Caki2 (cell line): Measurements from ENCODE around the gene RNF212. TPM values are rescaled to one million over a fixed set of nuclear protein-coding genes. Genes with fewer than 3 reads are reported as not detected.

ENCODE experiments used
- total RNA-seq: library from RNA; depleted of rRNA; stranded (reverse); fragments of >200 nt; shearing (Covaris generic); gene quantifications from 2 replicates; pipeline ENCODE4 v1.2.3, GENCODE V29; 2014; ENCODE audit warnings: low replicate concordance; rRNA removed

Gene RNF212
- total RNA-seq, 1 experiment from 2014 or later: not detected

Other genes with a start within 250 kb of the RNF212 start
- gene GAK, start 181.2 kb downstream of the RNF212 start, total RNA-seq: 51.0 and 61.6 TPM in 2 replicates
- gene TMEM175, start 181.1 kb downstream of the RNF212 start, total RNA-seq: 5.6 and 11.1 TPM in 2 replicates
- gene DGKQ, start 140.0 kb downstream of the RNF212 start, total RNA-seq: 8.5 and 9.3 TPM in 2 replicates
- 6.7 and 6.9 TPM in 2 replicates for gene IDUA, start 126.5 kb downstream of the RNF212 start, total RNA-seq
- gene SLC26A1, start 120.2 kb downstream of the RNF212 start, total RNA-seq: 3.0 and 6.9 TPM in 2 replicates
- gene FGFRL1, start 101.9 kb downstream of the RNF212 start, total RNA-seq: 48.2 and 70.9 TPM in 2 replicates
- 0.88 TPM in 1 of 2 replicates, not detected in the other for gene SPON2, start 59.0 kb upstream of the RNF212 start, total RNA-seq
- 178 and 190 TPM in 2 replicates for gene CTBP1, start 135.6 kb upstream of the RNF212 start, total RNA-seq
- 19.1 and 29.2 TPM in 2 replicates for gene MAEA, start 176.3 kb upstream of the RNF212 start, total RNA-seq
- gene UVSSA, start 233.6 kb upstream of the RNF212 start, total RNA-seq: 8.9 and 9.1 TPM in 2 replicates